Stimulated activated CD4-positive, alpha-beta T cell treated with anti-CD3 and anti-CD28 coated beads, Interleukin-4, amount 100 ng/mL, for 4 hours (primary cell): ENCODE data around the gene SLC66A1.

Experiments
- DNase-seq, 2 experiments: peaks; one replicate each; pipeline ENCODE4 v3.0.0-alpha.2; 2020

Gene SLC66A1

GRCh38 chr1:19325958-19326747 lies 14.0 kb downstream of the SLC66A1 start:
- no peak for DNase-seq

GRCh38 chr1:19326748-19327065 lies 14.6 kb downstream of the SLC66A1 start:
- no peak for DNase-seq

- no peak for DNase-seq
These were observed 15.2 kb downstream of the SLC66A1 start for GRCh38 chr1:19327301-19327700.

GRCh38 chr1:19327736-19328135 lies 15.6 kb downstream of the SLC66A1 start:
- DNase-seq = no peak

GRCh38 chr1:19328486-19328885 lies 16.4 kb downstream of the SLC66A1 start:
- DNase-seq = no peak

GRCh38 chr1:19329188-19329587 lies 17.1 kb downstream of the SLC66A1 start:
- DNase-seq = no peak

- DNase-seq = no peak
These were observed 17.5 kb downstream of the SLC66A1 start for GRCh38 chr1:19329611-19330010.

- no peak for DNase-seq
These were observed 18.5 kb downstream of the SLC66A1 start for GRCh38 chr1:19330449-19331135.

GRCh38 chr1:19331262-19331878 lies 19.2 kb downstream of the SLC66A1 start:
- no peak for DNase-seq

GRCh38 chr1:19332832-19333231 lies 20.7 kb downstream of the SLC66A1 start:
- DNase-seq = no peak

GRCh38 chr1:19333587-19334354 lies 21.6 kb downstream of the SLC66A1 start:
- DNase-seq = no peak

GRCh38 chr1:19336543-19336942 lies 24.4 kb downstream of the SLC66A1 start:
- DNase-seq = peak; percentile 14 to 42

- no peak for DNase-seq
These were observed 25.2 kb downstream of the SLC66A1 start for GRCh38 chr1:19337289-19337688.

- DNase-seq = no peak
These were observed 26.2 kb downstream of the SLC66A1 start for GRCh38 chr1:19338323-19338762.

- no peak for DNase-seq
These were observed 27.2 kb downstream of the SLC66A1 start for GRCh38 chr1:19339214-19339861.

GRCh38 chr1:19340387-19340937 lies 28.3 kb downstream of the SLC66A1 start:
- no peak for DNase-seq

- DNase-seq = peak; percentile 69 to 76
These were observed 29.3 kb downstream of the SLC66A1 start for GRCh38 chr1:19341201-19342061.

- no peak for DNase-seq
These were observed 30.1 kb downstream of the SLC66A1 start for GRCh38 chr1:19342062-19342750.

GRCh38 chr1:19342894-19343616 lies 30.9 kb downstream of the SLC66A1 start:
- DNase-seq = no peak
